Measurements from ENCODE around the gene SLC6A20. TPM values are rescaled to one million over a fixed set of nuclear protein-coding genes. Genes with fewer than 3 reads are reported as not detected.

SLC6A20 gene
- total RNA-seq, 4 donors from 2014 or later = 13.4 to 26.1 (median 21.5) TPM

GRCh38 chr3:45705839-45706808 is 90.2 kb downstream of the SLC6A20 start:
- Histone ChIP-seq H3K4me1 (peaks cover 0 to 27% (median 2%) of the 10 kb centered on the region in 4 donors), H3K9me3 (no peaks in the 10 kb centered on the region), H3K27ac (no peak overlapping the region), H3K4me3 (no peak overlapping the region), H3K36me3 (peaks cover 0 to 48% (median 8%) of the 10 kb centered on the region in 3 donors), H3K27me3 (no peaks in the 10 kb centered on the region)
- DNase-seq (ENCODE audit: low spot score in 2 of 2) = no peak
- TF ChIP-seq POLR2A (IDR thresholded peaks at IDR 0.05) (no peak), CTCF (IDR thresholded peaks at IDR 0.05) (no peak), EP300 (IDR thresholded peaks at IDR 0.05) (no peak)
- 63 to 73% methylated on average over 2 of the region's 2 CpGs for WGBS, 2 donors

Small RNAs within 50 kb of the gene (small RNA-seq; reads per million reads assigned to genes)
- not detected for gene RN7SL145P

Other genes starting within 250 kb of the SLC6A20 start
- gene LIMD1, start 201.8 kb downstream of the SLC6A20 start, total RNA-seq = 10 to 100 TPM; 28.8 to 46.9 (median 36.4) TPM
- 10 to 100 TPM; 43.5 to 64.7 (median 54.3) TPM for gene SACM1L, start 107.1 kb downstream of the SLC6A20 start, total RNA-seq
- gene LZTFL1, start 45.6 kb upstream of the SLC6A20 start, total RNA-seq = 10 to 100 TPM; 12.6 to 32.2 (median 21.3) TPM
- under 1 TPM in 1 of 4 donors, not detected in 3; 0.78 TPM for gene CCR9, start 90.0 kb upstream of the SLC6A20 start, total RNA-seq
- gene CXCR6, start 146.9 kb upstream of the SLC6A20 start, total RNA-seq = 1 to 10 TPM in 2 of 4 donors, under 1 TPM in 1, not detected in 1; 0.87 to 2.7 (median 2.1) TPM
- gene FYCO1, start 199.3 kb upstream of the SLC6A20 start, total RNA-seq = 10 to 100 TPM; 61.7 to 85.2 (median 67.9) TPM
- gene XCR1, start 230.9 kb upstream of the SLC6A20 start, total RNA-seq = not detected